Measurements from ENCODE around the gene GRIK1. TPM values are rescaled to one million over a fixed set of nuclear protein-coding genes. Genes with fewer than 3 reads are reported as not detected.

The GRIK1 gene
- total RNA-seq, 2 donors from 2014 or later = 0.36 TPM; not detected in 1

- DNase-seq (ENCODE audit: low spot score) = no peak
- H3K4me3 ChIP-seq = no peak overlapping the region
- H3K27ac ChIP-seq = no peak overlapping the region
- intact Hi-C loops (cut with DNase I) = no loop called here
- H3K4me1 ChIP-seq (replicated peaks) = no peaks in the 10 kb centered on the region
- TF ChIP-seq CTCF (IDR thresholded peaks at IDR 0.05) (no peak), POLR2AphosphoS5 (IDR thresholded peaks at IDR 0.05) (no peak), POLR2A (IDR thresholded peaks at IDR 0.05) (no peak)
- no peaks in the 10 kb centered on the region for H3K36me3 ChIP-seq
- no peaks in the 10 kb centered on the region for H3K9me3 ChIP-seq
- 92% methylated on average over 1 of the region's 1 CpG for WGBS
- H3K27me3 ChIP-seq (replicated peaks; ENCODE audit: insufficient read depth) = no peaks in the 10 kb centered on the region
Measured at GRCh38 chr21:29684106-29684505, 255.7 kb downstream of the GRIK1 start.

- Histone ChIP-seq H3K27ac (no peak overlapping the region), H3K36me3 (no peaks in the 10 kb centered on the region), H3K27me3 (replicated peaks; ENCODE audit: insufficient read depth) (no peaks in the 10 kb centered on the region), H3K4me3 (no peak overlapping the region), H3K4me1 (replicated peaks) (no peaks in the 10 kb centered on the region), H3K9me3 (no peaks in the 10 kb centered on the region)
- 93% methylated on average over 3 of the region's 3 CpGs for WGBS
- intact Hi-C loops (cut with DNase I) = no loop called here
- TF ChIP-seq CTCF (IDR thresholded peaks at IDR 0.05) (no peak), POLR2A (IDR thresholded peaks at IDR 0.05) (no peak), POLR2AphosphoS5 (IDR thresholded peaks at IDR 0.05) (no peak)
- DNase-seq (ENCODE audit: low spot score) = no peak
Measured at GRCh38 chr21:29682800-29683199, 257.0 kb downstream of the GRIK1 start.

GRCh38 chr21:29680273-29680672 is 259.5 kb downstream of the GRIK1 start:
- intact Hi-C loops (cut with DNase I) = no loop called here
- Histone ChIP-seq H3K4me1 (replicated peaks) (no peaks in the 10 kb centered on the region), H3K36me3 (no peaks in the 10 kb centered on the region), H3K27me3 (replicated peaks; ENCODE audit: insufficient read depth) (no peaks in the 10 kb centered on the region), H3K9me3 (no peaks in the 10 kb centered on the region), H3K4me3 (no peak overlapping the region), H3K27ac (no peak overlapping the region)
- DNase-seq (ENCODE audit: low spot score) = no peak
- 85% methylated on average over 4 of the region's 4 CpGs for WGBS
- TF ChIP-seq POLR2AphosphoS5 (IDR thresholded peaks at IDR 0.05) (no peak), POLR2A (IDR thresholded peaks at IDR 0.05) (no peak), CTCF (IDR thresholded peaks at IDR 0.05) (no peak)

GRCh38 chr21:29678626-29679025 is 261.2 kb downstream of the GRIK1 start:
- Histone ChIP-seq H3K4me3 (no peak overlapping the region), H3K27me3 (replicated peaks; ENCODE audit: insufficient read depth) (no peaks in the 10 kb centered on the region), H3K27ac (no peak overlapping the region), H3K4me1 (replicated peaks) (no peaks in the 10 kb centered on the region), H3K36me3 (no peaks in the 10 kb centered on the region), H3K9me3 (no peaks in the 10 kb centered on the region)
- TF ChIP-seq POLR2AphosphoS5 (IDR thresholded peaks at IDR 0.05) = no peak
- TF ChIP-seq POLR2A (IDR thresholded peaks at IDR 0.05) = no peak
- TF ChIP-seq CTCF (IDR thresholded peaks at IDR 0.05) = no peak
- intact Hi-C loops (cut with DNase I) = no loop called here
- no peak for DNase-seq (ENCODE audit: low spot score)
- 92% methylated on average over 1 of the region's 1 CpG for WGBS

- no peaks in the 10 kb centered on the region for H3K4me1 ChIP-seq (replicated peaks)
- intact Hi-C loops (cut with DNase I) = no loop called here
- H3K27me3 ChIP-seq (replicated peaks; ENCODE audit: insufficient read depth) = no peaks in the 10 kb centered on the region
- H3K4me3 ChIP-seq = no peak overlapping the region
- no peaks in the 10 kb centered on the region for H3K9me3 ChIP-seq
- no peak for DNase-seq (ENCODE audit: low spot score)
- TF ChIP-seq CTCF (IDR thresholded peaks at IDR 0.05) (no peak), POLR2AphosphoS5 (IDR thresholded peaks at IDR 0.05) (no peak), POLR2A (IDR thresholded peaks at IDR 0.05) (no peak)
- H3K27ac ChIP-seq = no peak overlapping the region
- WGBS = 95% methylated on average over 4 of the region's 4 CpGs
- no peaks in the 10 kb centered on the region for H3K36me3 ChIP-seq
Measured at GRCh38 chr21:29677326-29677725, 262.5 kb downstream of the GRIK1 start.

Measured in prostate gland (tissue), 2 donors.